Measurements from ENCODE around the gene PLEKHO2. TPM values are rescaled to one million over a fixed set of nuclear protein-coding genes. Genes with fewer than 3 reads are reported as not detected.

Gene PLEKHO2
- total RNA-seq, 2 experiments from 2014 or later = 12.8 to 13.9 TPM

Other genes starting within 250 kb of the PLEKHO2 start
- gene RBPMS2, start 66.3 kb upstream of the PLEKHO2 start, total RNA-seq = not detected
- gene PIF1, start 16.3 kb upstream of the PLEKHO2 start, total RNA-seq = 10 to 100 TPM; 25.5 to 27.8 TPM
- 1 to 10 TPM; 2.2 to 2.3 TPM for gene ANKDD1A, start 70.0 kb downstream of the PLEKHO2 start, total RNA-seq
- gene SPG21, start 148.0 kb downstream of the PLEKHO2 start, total RNA-seq = 10 to 100 TPM; 69.4 to 69.6 TPM
- gene MTFMT, start 187.7 kb downstream of the PLEKHO2 start, total RNA-seq = 10 to 100 TPM; 24.8 to 27.1 TPM
- gene SLC51B, start 203.5 kb downstream of the PLEKHO2 start, total RNA-seq = not detected
- gene RASL12, start 226.1 kb downstream of the PLEKHO2 start, total RNA-seq = not detected
- gene KBTBD13, start 234.8 kb downstream of the PLEKHO2 start, total RNA-seq = not detected

Data from activated CD8-positive, alpha-beta memory T cell treated with anti-CD3 and anti-CD28 coated beads for 36 hours (primary cell).